K562 (cell line): ENCODE results near the gene SHISAL1. TPM values are rescaled to one million over a fixed set of nuclear protein-coding genes. Genes with fewer than 3 reads are reported as not detected.

Experiments
- ATAC-seq: fragments of 200-7000 bp; cut with Tn5 transposase; 3 replicates; pipeline ENCODE4 v1.9.1; 2020; ENCODE audit warnings: moderate library complexity
- BruUV-seq: library from RNA; stranded (reverse); fragments of 400-500 nt; replicated peaks from 2 replicates; lab custom pipeline; 2021; lab: Mats Ljungman, UMichigan
- CTCF ChIA-PET: fragments of 300-600 bp; formaldehyde crosslinking; extraction: SDS; loops from one replicate; lab custom pipeline; 2021; ENCODE audit warnings: low intra/inter-chr PET ratio; lab: Yijun Ruan, JAX
- POLR2A ChIA-PET: fragments of 300-600, 350-650 bp; sonication (Branson Sonifier 250); formaldehyde crosslinking; extraction: SDS; loops from one replicate; lab custom pipeline; 2021; ENCODE audit warnings: antibody characterized with exemption, inconsistent platforms; lab: Yijun Ruan, JAX
- DNase-seq, 4 experiments: peaks; one replicate each; pipeline versions ENCODE4 v3.0.0 to v3.0.0-alpha.2; 2011 to 2018; ENCODE audit warnings: low spot score in 3 of 4, mixed read lengths in 3 of 4; ENCODE audit errors: extremely low read depth in 1 of 4
- FAIRE-seq: peaks from 2 replicates; lab custom pipeline; 2011; peaks lifted over from hg19 to GRCh38; lab: Jason Lieb, UNC
- H2AFZ ChIP-seq: 2 replicates; pipeline ENCODE4 v1.6.0; 2011; ENCODE audit warnings: low read depth, low read length, control low read depth, inconsistent platforms
- H3K27ac ChIP-seq: fragments of 200-600 bp; 3 replicates; pipeline ENCODE4 v1.8.0; 2011; ENCODE audit warnings: low read depth, mild to moderate bottlenecking, control low read depth, inconsistent platforms, low read length, moderate library complexity, mixed read lengths; ENCODE audit errors: extremely low read depth
- H3K27me3 ChIP-seq, 2 experiments: fragments of 300-600 bp in 1 of 2; 2 replicates in 1 of 2; 3 replicates in 1 of 2; pipeline versions ENCODE4 v1.6.0 to v1.8.0; 2011; ENCODE audit warnings: inconsistent platforms in 2 of 2, low read length in 2 of 2, mild to moderate bottlenecking in 1 of 2, mixed read lengths in 1 of 2, moderate library complexity in 1 of 2; ENCODE audit not compliant: control insufficient read depth in 2 of 2, insufficient read depth in 2 of 2
- H3K36me3 ChIP-seq: fragments of 300-600 bp; 3 replicates; pipeline ENCODE4 v1.8.0; 2011; ENCODE audit warnings: mild to moderate bottlenecking, low read length, inconsistent platforms; ENCODE audit not compliant: control insufficient read depth, insufficient read depth
- H3K4me1 ChIP-seq, 2 experiments: fragments of 200-600 bp in 1 of 2; replicated peaks in 1 of 2; 2 replicates in 1 of 2; 3 replicates in 1 of 2; pipeline versions ENCODE4 v1.5.1 to v1.8.0; 2011; ENCODE audit warnings: inconsistent platforms in 2 of 2, low read length in 2 of 2, mild to moderate bottlenecking in 1 of 2, mixed read lengths in 1 of 2, moderate library complexity in 1 of 2; ENCODE audit not compliant: control insufficient read depth in 2 of 2, insufficient read depth in 2 of 2
- H3K4me2 ChIP-seq: 2 replicates; pipeline ENCODE4 v1.6.1; 2011; ENCODE audit warnings: low read length, control low read depth, inconsistent platforms, mixed read lengths; ENCODE audit not compliant: insufficient read depth
- H3K4me3 ChIP-seq: fragments of 200-600 bp; sonication (generic), shearing (Covaris generic); 2 replicates; pipeline ENCODE4 v1.5.1; 2016; ENCODE audit warnings: control low read depth, inconsistent platforms
- H3K79me2 ChIP-seq: fragments of 200-600 bp; 3 replicates; pipeline ENCODE4 v1.8.0; 2011; ENCODE audit warnings: low read length, inconsistent platforms; ENCODE audit not compliant: control insufficient read depth, insufficient read depth
- H3K9ac ChIP-seq, 2 experiments: 2 replicates each; pipeline versions ENCODE4 v1.6.0 to v1.6.1; 2011; ENCODE audit warnings: low read depth in 2 of 2, low read length in 2 of 2, control low read depth in 1 of 2, inconsistent platforms in 1 of 2, mild to moderate bottlenecking in 1 of 2, mixed read lengths in 1 of 2; ENCODE audit not compliant: insufficient read depth in 1 of 2
- H3K9me1 ChIP-seq: one replicate; pipeline ENCODE4 v1.6.0; 2011; ENCODE audit warnings: inconsistent platforms, mild to moderate bottlenecking, low read length, moderate library complexity; ENCODE audit not compliant: control insufficient read depth, insufficient read depth
- H3K9me3 ChIP-seq: replicated peaks from 2 replicates; pipeline ENCODE4 v1.5.1; 2011; ENCODE audit warnings: low read depth, low read length, inconsistent platforms; ENCODE audit not compliant: control insufficient read depth, insufficient read depth
- H4K20me1 ChIP-seq: replicated peaks from 2 replicates; pipeline ENCODE4 v1.6.1; 2011; ENCODE audit warnings: low read length, inconsistent platforms, mixed read lengths; ENCODE audit not compliant: control insufficient read depth, insufficient read depth
- CAMTA2 ChIP-seq: fragments of 250-450 bp; sonication (Bioruptor Pico); conservative IDR thresholded peaks from 2 replicates; pipeline ENCODE4 v1.5.1; 2022
- CLOCK ChIP-seq: fragments of 250-450 bp; sonication (Bioruptor Pico); IDR thresholded peaks from 2 replicates; pipeline ENCODE4 v1.4.0; 2020; ENCODE audit warnings: mild to moderate bottlenecking, moderate library complexity, borderline replicate concordance
- FOXK1 ChIP-seq: sonication (generic); formaldehyde crosslinking; IDR thresholded peaks from 2 replicates; pipeline ENCODE4 v1.8.0; 2022; ENCODE audit warnings: missing genetic modification reagents, mild to moderate bottlenecking, borderline replicate concordance
- GABPA ChIP-seq: fragments of 200-800 bp; sonication (Bioruptor generic); conservative IDR thresholded peaks from 2 replicates; pipeline ENCODE4 v1.6.1; 2016; ENCODE audit warnings: low read depth, missing genetic modification characterization, missing compliant biosample characterization
- HDAC6 ChIP-seq: IDR thresholded peaks from 2 replicates; pipeline ENCODE4 v1.6.1; 2012; ENCODE audit warnings: low read depth, mild to moderate bottlenecking, control low read depth, inconsistent platforms, low read length, moderate library complexity
- MAZ ChIP-seq, 2 experiments: fragments of 450-650 bp in 1 of 2; sonication (generic) in 1 of 2; formaldehyde crosslinking; IDR thresholded peaks in 1 of 2; conservative IDR thresholded peaks in 1 of 2; 2 replicates each; pipeline versions ENCODE4 v1.4.0 to v1.5.0; 2020; ENCODE audit warnings: mild to moderate bottlenecking in 1 of 2, missing genetic modification reagents in 1 of 2
- NR3C1 ChIP-seq: sonication (generic); formaldehyde crosslinking; IDR thresholded peaks from 2 replicates; pipeline ENCODE4 v1.8.1; 2022; ENCODE audit warnings: missing genetic modification reagents
- RBM22 ChIP-seq: fragments of 200-400 bp; formaldehyde crosslinking; IDR thresholded peaks from 2 replicates; pipeline ENCODE4 v1.6.1; 2018; ENCODE audit warnings: low read length, low read depth; ENCODE audit not compliant: poor library complexity, severe bottlenecking
- XRCC4 ChIP-seq: IDR thresholded peaks from one replicate; pipeline ENCODE4 v1.6.1; 2011; ENCODE audit not compliant: insufficient read depth, insufficient read length; ENCODE audit errors: extremely low read depth
- ZNF140 ChIP-seq: fragments of 250-450 bp; sonication (Bioruptor Pico); IDR thresholded peaks from 2 replicates; pipeline ENCODE4 v1.8.0; 2021; ENCODE audit warnings: moderate library complexity, mild to moderate bottlenecking, inconsistent platforms
- ZNF311 ChIP-seq: fragments of 250-450 bp; sonication (Bioruptor Pico); IDR thresholded peaks from 2 replicates; pipeline ENCODE4 v1.4.0; 2020; ENCODE audit warnings: mild to moderate bottlenecking, moderate library complexity
- ZNF41 ChIP-seq: fragments of 250-450 bp; sonication (Bioruptor Pico); conservative IDR thresholded peaks from 2 replicates; pipeline ENCODE4 v1.4.0; 2020; ENCODE audit warnings: mild to moderate bottlenecking
- ZNF785 ChIP-seq: fragments of 250-450 bp; sonication (Bioruptor Pico); IDR thresholded peaks from 2 replicates; pipeline ENCODE4 v1.4.0; 2020; ENCODE audit warnings: mild to moderate bottlenecking
- WGBS: fragments of 100-300 bp; shearing (Covaris generic); methylation state at CpG from one replicate; pipeline ENCODE4 v1.1.6; 2016; ENCODE audit warnings: low coverage, mixed read lengths; ENCODE audit not compliant: insufficient coverage; ENCODE audit errors: missing lambda C conversion rate; 5-methylcytosine and 5-hydroxymethylcytosine counted together
- in situ Hi-C: fragments of 300-500 bp; cut with MboI; formaldehyde crosslinking; loops from 4 replicates; pipeline ENCODE4 v1.15.0; 2018; ENCODE audit warnings: inconsistent platforms, mixed read lengths
- intact Hi-C: fragments of 100-400 bp; cut with micrococcal nuclease; formaldehyde crosslinking; loops from 2 replicates; pipeline ENCODE4 v1.14.2; 2022
- polyA plus RNA-seq, 8 experiments: library from polyadenylated mRNA; depleted of rRNA in 4 of 8; stranded (reverse) in 5 of 8; unstranded in 3 of 8; fragments of >200 nt; fragmentation: Nextera tagmentation in 2 of 8; fragmentation: Illumina TruSeq in 1 of 8; extraction: Ambion mirVana in 2 of 8; extraction: Trizol in 1 of 8; gene quantifications; 2 replicates each; pipeline versions ENCODE4 v1.2.1 to v1.2.3, GENCODE V29; 2011 to 2014; ENCODE audit warnings: inconsistent platforms in 1 of 8, missing spikeins in 1 of 8
- total RNA-seq, 7 experiments: library from RNA; depleted of rRNA in 6 of 7; stranded (reverse); fragments of >200 nt in 6 of 7; fragmentation: Illumina TruSeq in 2 of 7; extraction: Trizol in 2 of 7; gene quantifications; 2 replicates each; pipeline versions ENCODE4 v1.2.1 to v1.2.3, GENCODE V29; 2011 to 2021; ENCODE audit warnings: low replicate concordance in 1 of 7
- TF ChIP-seq, protein P1 (sequence below), 2 experiments: fragments of 250-450 bp in 1 of 2; fragments of 450-650 bp in 1 of 2; sonication (Bioruptor Pico) in 1 of 2; IDR thresholded peaks; 2 replicates each; pipeline versions ENCODE4 v1.6.1 to v1.8.0; 2016 to 2021; ENCODE audit warnings: mild to moderate bottlenecking in 2 of 2, moderate library complexity in 2 of 2, missing compliant biosample characterization in 1 of 2, missing genetic modification characterization in 1 of 2

SHISAL1 gene
- total and polyA plus RNA-seq, 9 of the 15 experiments (the other 6 are each of a cell fraction or from before 2014, with no cell fraction given), result not detected

GRCh38 chr22:44207173-44207980 is 105.4 kb downstream of the SHISAL1 start:
- TF ChIP-seq HDAC6 (no peak), ZNF311 (CRISPR knock-in tag) (no peak), XRCC4 (no peak), GABPA (tag) (no peak), NR3C1 (no peak), ZNF140 (CRISPR knock-in tag) (no peak), CLOCK (CRISPR knock-in tag) (no peak), CAMTA2 (CRISPR knock-in tag) (no peak), RBM22 (no peak), ZNF785 (CRISPR knock-in tag) (no peak), FOXK1 (CRISPR knock-in tag) (no peak), ZNF41 (no peak), MAZ (CRISPR knock-in tag; conservative IDR thresholded peaks at IDR 0.05 in 1 of 2, IDR thresholded peaks at IDR 0.05 in 1 of 2) (no peak)
- TF ChIP-seq, protein P1, sequence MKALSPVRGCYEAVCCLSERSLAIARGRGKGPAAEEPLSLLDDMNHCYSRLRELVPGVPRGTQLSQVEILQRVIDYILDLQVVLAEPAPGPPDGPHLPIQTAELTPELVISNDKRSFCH (CRISPR knock-in tag; IDR thresholded peaks at IDR 0.05), result no peak
- TF ChIP-seq, protein P1 (tag; IDR thresholded peaks at IDR 0.05), result no peak
- TF ChIP-seq, all 486 proteins: peak for 0
- H2AFZ ChIP-seq, result no peak overlapping the region
- H3K36me3 ChIP-seq, result no peaks in the 10 kb centered on the region
- H3K27ac ChIP-seq, result no peak overlapping the region
- in situ Hi-C loops, result no loop called here
- H3K9me1 ChIP-seq, result no peaks in the 10 kb centered on the region
- ChIA-PET POLR2A (no interaction called here), CTCF (no interaction called here)
- DNase-seq (no peak), ATAC-seq (no peak), FAIRE-seq (no peak)
- H3K9me3 ChIP-seq, result no peaks in the 10 kb centered on the region
- no peak overlapping the region for H3K4me3 ChIP-seq
- no peaks in the 10 kb centered on the region for H3K79me2 ChIP-seq
- intact Hi-C loops, result no loop called here
- peaks cover 0 to 18% of the 10 kb centered on the region in 2 experiments; a peak in 2 of 5 replicates for H3K27me3 ChIP-seq
- 4% methylated on average over 5 of the region's 16 CpGs for WGBS
- no TSS peak for BruUV-seq
- H3K4me1 ChIP-seq, result no peaks in the 10 kb centered on the region
- no peak overlapping the region for H3K9ac ChIP-seq
- H4K20me1 ChIP-seq, result no peaks in the 10 kb centered on the region
- H3K4me2 ChIP-seq, result no peak overlapping the region
